GM12891 (cell line): ENCODE measurements around the gene TECTA.

Experiments
- POLR2A ChIP-seq: IDR thresholded peaks from 2 replicates; pipeline ENCODE4 v1.6.1; 2011; ENCODE audit warnings: low read depth, low read length, control low read depth
- TAF1 ChIP-seq: IDR thresholded peaks from 2 replicates; pipeline ENCODE4 v1.6.1; 2011; ENCODE audit warnings: low read depth, low read length, control low read depth

DNA sequence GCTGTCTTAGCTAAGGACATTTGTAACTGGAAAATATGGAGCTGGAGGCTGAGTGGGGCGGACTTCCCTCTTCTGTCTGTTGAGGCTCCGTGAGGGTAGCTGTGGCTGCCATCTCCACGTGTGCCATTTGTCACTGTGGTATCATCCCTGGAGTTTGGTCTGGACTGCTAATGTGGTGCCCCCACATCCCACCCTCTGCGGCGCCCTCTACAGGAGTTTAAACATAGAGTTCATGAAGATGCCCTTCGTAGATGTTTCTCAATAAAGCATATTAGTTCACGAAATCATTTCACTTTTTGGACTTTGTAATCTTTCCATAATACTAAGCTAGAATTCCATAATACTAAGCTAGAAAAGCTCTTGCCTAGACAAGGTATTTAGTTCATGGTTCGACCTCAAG, 52.4 kb downstream of the TECTA start:
- TF ChIP-seq TAF1 (no peak), POLR2A (no peak)
